HepG2 (cell line): ENCODE measurements around the gene ADAM15. TPM values are rescaled to one million over a fixed set of nuclear protein-coding genes. Genes with fewer than 3 reads are reported as not detected.

Experiments used
- ATF7-NPFF ChIP-seq: sonication (generic); formaldehyde crosslinking; IDR thresholded peaks from 2 replicates; pipeline ENCODE4 v1.8.1; 2023; ENCODE audit warnings: mild to moderate bottlenecking, low read depth, missing genetic modification reagents, moderate library complexity
- CBFB ChIP-seq: sonication (generic); formaldehyde crosslinking; IDR thresholded peaks from 2 replicates; pipeline ENCODE4 v1.4.0; 2020; ENCODE audit warnings: missing genetic modification reagents
- CHD4 ChIP-seq: fragments of 200-600 bp; sonication (generic); IDR thresholded peaks from 2 replicates; pipeline ENCODE4 v1.7.0; 2017; ENCODE audit warnings: mild to moderate bottlenecking, low read length, borderline replicate concordance
- DR1 ChIP-seq: sonication (generic); formaldehyde crosslinking; IDR thresholded peaks from 2 replicates; pipeline ENCODE4 v1.8.0; 2021; ENCODE audit warnings: mild to moderate bottlenecking, missing genetic modification reagents, inconsistent platforms
- DRAP1 ChIP-seq: IDR thresholded peaks from 2 replicates; pipeline ENCODE4 v1.6.1; 2016; ENCODE audit warnings: missing genetic modification reagents, missing compliant biosample characterization
- FOXC1 ChIP-seq: sonication (generic); formaldehyde crosslinking; IDR thresholded peaks from 2 replicates; pipeline ENCODE4 v1.8.0; 2022; ENCODE audit warnings: mild to moderate bottlenecking, missing genetic modification reagents, borderline replicate concordance
- HNRNPLL ChIP-seq: fragments of 200-400 bp; formaldehyde crosslinking; IDR thresholded peaks from 2 replicates; pipeline ENCODE4 v1.6.1; 2017; ENCODE audit warnings: mild to moderate bottlenecking, low read depth, low read length; ENCODE audit not compliant: poor library complexity, severe bottlenecking
- MED8 ChIP-seq: sonication (generic); formaldehyde crosslinking; IDR thresholded peaks from 2 replicates; pipeline ENCODE4 v1.8.1; 2023; ENCODE audit warnings: mild to moderate bottlenecking, missing genetic modification reagents; ENCODE audit not compliant: insufficient replicate concordance
- PLRG1 ChIP-seq: fragments of 450-650 bp; conservative IDR thresholded peaks from 2 replicates; pipeline ENCODE4 v1.6.1; 2016
- PRDM15 ChIP-seq: sonication (generic); formaldehyde crosslinking; IDR thresholded peaks from 2 replicates; pipeline ENCODE4 v1.4.0; 2020; ENCODE audit warnings: missing genetic modification reagents
- SATB2 ChIP-seq: sonication (generic); formaldehyde crosslinking; IDR thresholded peaks from 2 replicates; pipeline ENCODE4 v1.5.0; 2020; ENCODE audit warnings: missing genetic modification reagents
- SMAD3 ChIP-seq: sonication (generic); formaldehyde crosslinking; IDR thresholded peaks from 2 replicates; pipeline ENCODE4 v1.4.0; 2020; ENCODE audit warnings: missing genetic modification reagents
- TARDBP ChIP-seq: sonication (generic); formaldehyde crosslinking; IDR thresholded peaks from 2 replicates; pipeline ENCODE4 v1.8.0; 2022; ENCODE audit warnings: mild to moderate bottlenecking, missing genetic modification reagents
- TEAD3 ChIP-seq: optimal IDR thresholded peaks from 2 replicates; pipeline ENCODE3; 2016; ENCODE audit warnings: borderline replicate concordance
- TRIM22 ChIP-seq: fragments of 450-650 bp; IDR thresholded peaks from 2 replicates; pipeline ENCODE4 v1.6.1; 2017
- ZBTB10 ChIP-seq: sonication (generic); formaldehyde crosslinking; IDR thresholded peaks from 2 replicates; pipeline ENCODE4 v1.4.0; 2020; ENCODE audit warnings: missing genetic modification reagents, borderline replicate concordance
- ZNF224 ChIP-seq: sonication (generic); formaldehyde crosslinking; IDR thresholded peaks from 2 replicates; pipeline ENCODE4 v1.5.0; 2020; ENCODE audit warnings: mild to moderate bottlenecking, missing genetic modification reagents
- ZNF276 ChIP-seq: sonication (generic); formaldehyde crosslinking; IDR thresholded peaks from 2 replicates; pipeline ENCODE4 v1.4.0; 2020; ENCODE audit warnings: mild to moderate bottlenecking, low read depth, missing genetic modification reagents
- ZNF292 ChIP-seq: sonication (generic); formaldehyde crosslinking; IDR thresholded peaks from 2 replicates; pipeline ENCODE4 v1.8.1; 2022; ENCODE audit warnings: mild to moderate bottlenecking, low read depth, missing genetic modification reagents, borderline replicate concordance
- ZNF614 ChIP-seq: IDR thresholded peaks from 2 replicates; pipeline ENCODE4 v1.6.1; 2018; ENCODE audit warnings: missing biosample characterization, missing genetic modification reagents, inconsistent platforms, borderline replicate concordance
- polyA plus RNA-seq, 8 experiments: library from polyadenylated mRNA; depleted of rRNA in 3 of 8; stranded (reverse) in 7 of 8; unstranded in 1 of 8; fragments of >200 nt; fragmentation: Illumina TruSeq in 4 of 8; extraction: Trizol in 4 of 8; gene quantifications; 2 replicates each; pipeline versions ENCODE4 v1.2.1 to v1.2.3, GENCODE V29; 2011 to 2016; ENCODE audit warnings: low read depth in 4 of 8, missing spikeins in 1 of 8, mixed read lengths in 1 of 8; ENCODE audit not compliant: insufficient read depth in 1 of 8
- total RNA-seq, 5 experiments: library from RNA; depleted of rRNA; stranded (reverse); fragments of >200 nt; fragmentation: Illumina TruSeq; extraction: Trizol; gene quantifications; 2 replicates each; pipeline ENCODE4 v1.2.3, GENCODE V29; 2016; ENCODE audit warnings: low read depth in 1 of 5

The ADAM15 gene
- total and polyA plus RNA-seq, 2 of the 13 experiments (the other 11 are each of a cell fraction or from before 2014, with no cell fraction given), result 17.9 to 25.6 TPM

GRCh38 chr1:155063550-155064110 is 12.5 kb downstream of the ADAM15 start, which contains the start of gene EFNA4 (continued):
- TF ChIP-seq CBFB (CRISPR knock-in tag) (no peak), ATF7-NPFF (peak; percentile 30; the same call in 1 of the 2 replicates), TRIM22 (no peak), FOXC1 (CRISPR knock-in tag) (no peak), TARDBP (CRISPR knock-in tag) (peak; percentile 33; the same call in 1 of the 2 replicates), ZNF292 (peak; percentile 10; the same call in 1 of the 2 replicates), PRDM15 (CRISPR knock-in tag) (no peak), MED8 (CRISPR knock-in tag) (no peak), SMAD3 (CRISPR knock-in tag) (0 out of 2 replicates have a peak, but pooled peaks have one; percentile 19), CHD4 (no peak), DR1 (CRISPR knock-in tag) (0 out of 2 replicates have a peak, but pooled peaks have one; percentile 43), ZBTB10 (CRISPR knock-in tag) (no peak), PLRG1 (no peak), HNRNPLL (peak; percentile 91), ZNF276 (CRISPR knock-in tag) (0 out of 2 replicates have a peak, but pooled peaks have one; percentile 16), TEAD3 (CRISPR knock-in tag) (peak; percentile 24), ZNF224 (CRISPR knock-in tag) (peak; percentile 56; the same call in 1 of the 2 replicates), ZNF614 (CRISPR knock-in tag) (no peak; the same call in 1 of the 2 replicates), SATB2 (CRISPR knock-in tag) (no peak), DRAP1 (CRISPR knock-in tag) (peak; percentile 85)
